Mucosa of rectum (tissue), 2 donors: ENCODE data around the gene ZMYND15.

Experiments
- H3K27ac ChIP-seq, 2 donors: one replicate each; pipeline ENCODE4 v1.7.0; 2013; ENCODE audit warnings: inconsistent platforms in 2 of 2, low read depth in 2 of 2, low read length in 2 of 2
- H3K27me3 ChIP-seq, 2 donors: one replicate each; pipeline ENCODE4 v1.7.0; 2013; ENCODE audit warnings: low read length in 2 of 2; ENCODE audit not compliant: control insufficient read depth in 2 of 2, insufficient read depth in 2 of 2
- H3K36me3 ChIP-seq, 2 donors: one replicate each; pipeline ENCODE4 v1.7.0; 2013; ENCODE audit warnings: low read length in 2 of 2; ENCODE audit not compliant: control insufficient read depth in 2 of 2, insufficient read depth in 2 of 2
- H3K4me1 ChIP-seq, 2 donors: one replicate each; pipeline ENCODE4 v1.7.0; 2013; ENCODE audit warnings: low read length in 2 of 2, mild to moderate bottlenecking in 1 of 2; ENCODE audit not compliant: control insufficient read depth in 2 of 2, insufficient read depth in 2 of 2
- H3K4me3 ChIP-seq, 2 donors: one replicate each; pipeline ENCODE4 v1.7.0; 2013; ENCODE audit warnings: low read length in 2 of 2
- H3K9ac ChIP-seq, 2 donors: one replicate each; pipeline ENCODE4 v1.7.0; 2013; ENCODE audit warnings: low read length in 2 of 2, low read depth in 1 of 2, mild to moderate bottlenecking in 1 of 2
- H3K9me3 ChIP-seq, 2 donors: one replicate each; pipeline ENCODE4 v1.7.0; 2013; ENCODE audit warnings: low read length in 2 of 2; ENCODE audit not compliant: control insufficient read depth in 2 of 2
- donor health status: healthy.
- donor health status: Normal muscosa, but diverticular disease.

The ZMYND15 gene

GRCh38 chr17:4724650-4725049, 15.0 kb upstream of the ZMYND15 start:
- Histone ChIP-seq H3K36me3 (peaks cover 0 to 5% of the 10 kb centered on the region in 2 donors), H3K4me3 (no peak overlapping the region), H3K9me3 (no peaks in the 10 kb centered on the region), H3K9ac (no peak overlapping the region), H3K4me1 (peaks cover 13 to 15% of the 10 kb centered on the region in 2 donors), H3K27ac (no peak overlapping the region), H3K27me3 (no peaks in the 10 kb centered on the region)

GRCh38 chr17:4725646-4726310, 13.9 kb upstream of the ZMYND15 start:
- Histone ChIP-seq H3K4me3 (no peak overlapping the region), H3K4me1 (peaks cover 11 to 16% of the 10 kb centered on the region in 2 donors), H3K27me3 (no peaks in the 10 kb centered on the region), H3K9ac (no peak overlapping the region), H3K27ac (no peak overlapping the region), H3K9me3 (no peaks in the 10 kb centered on the region), H3K36me3 (no peaks in the 10 kb centered on the region)

GRCh38 chr17:4728124-4728523, 11.5 kb upstream of the ZMYND15 start:
- Histone ChIP-seq H3K4me1 (peaks cover 9 to 11% of the 10 kb centered on the region in 2 donors), H3K4me3 (no peak overlapping the region), H3K36me3 (peaks cover 0 to 1% of the 10 kb centered on the region in 2 donors), H3K27me3 (no peaks in the 10 kb centered on the region), H3K9me3 (no peaks in the 10 kb centered on the region), H3K9ac (no peak overlapping the region), H3K27ac (no peak overlapping the region)

- H3K4me1 ChIP-seq = peaks cover 9 to 13% of the 10 kb centered on the region in 2 donors
- no peak overlapping the region for H3K9ac ChIP-seq
Observed at GRCh38 chr17:4733073-4733531, 6.5 kb upstream of the ZMYND15 start.

GRCh38 chr17:4734857-4735475, 4.7 kb upstream of the ZMYND15 start:
- no peak overlapping the region for H3K4me3 ChIP-seq
- H3K9me3 ChIP-seq = no peaks in the 10 kb centered on the region
- no peak overlapping the region for H3K9ac ChIP-seq
- peaks cover 0 to 7% of the 10 kb centered on the region in 2 donors for H3K36me3 ChIP-seq
- H3K4me1 ChIP-seq = peaks cover 15 to 23% of the 10 kb centered on the region in 2 donors
- no peak overlapping the region for H3K27ac ChIP-seq
- H3K27me3 ChIP-seq = no peaks in the 10 kb centered on the region

More at GRCh38 chr17:4733073-4733531, 6.5 kb upstream of the ZMYND15 start:
- Histone ChIP-seq H3K9me3 (no peaks in the 10 kb centered on the region), H3K4me3 (no peak overlapping the region), H3K27me3 (no peaks in the 10 kb centered on the region), H3K27ac (peak overlapping the region in 1 of 2 donors; percentile 61), H3K36me3 (peaks cover 0 to 7% of the 10 kb centered on the region in 2 donors)

GRCh38 chr17:4735876-4736651, 3.6 kb upstream of the ZMYND15 start:
- H3K9me3 ChIP-seq = no peaks in the 10 kb centered on the region
- no peaks in the 10 kb centered on the region for H3K27me3 ChIP-seq
- no peak overlapping the region for H3K9ac ChIP-seq
- no peak overlapping the region for H3K27ac ChIP-seq
- H3K4me3 ChIP-seq = no peak overlapping the region
- H3K4me1 ChIP-seq = peaks cover 17 to 18% of the 10 kb centered on the region in 2 donors
- H3K36me3 ChIP-seq = peaks cover 0 to 7% of the 10 kb centered on the region in 2 donors

GRCh38 chr17:4738136-4739121, 1.2 kb upstream of the ZMYND15 start:
- Histone ChIP-seq H3K27ac (peak overlapping the region; percentile 56 to 65), H3K4me1 (peaks cover 8 to 12% of the 10 kb centered on the region in 2 donors), H3K27me3 (no peaks in the 10 kb centered on the region), H3K4me3 (peak overlapping the region; percentile 76 to 82), H3K36me3 (peaks cover 0 to 5% of the 10 kb centered on the region in 2 donors), H3K9ac (peak overlapping the region; percentile 63 to 74), H3K9me3 (no peaks in the 10 kb centered on the region)

GRCh38 chr17:4740025-4740351, 355 bp downstream of the ZMYND15 start:
- H3K9me3 ChIP-seq = no peaks in the 10 kb centered on the region
- H3K4me1 ChIP-seq = peaks cover 8 to 14% of the 10 kb centered on the region in 2 donors
- peak overlapping the region; percentile 76 to 82 for H3K4me3 ChIP-seq
- H3K9ac ChIP-seq = peak overlapping the region; percentile 63 to 74
- peak overlapping the region in 1 of 2 donors; percentile 65 for H3K27ac ChIP-seq
- peaks cover 0 to 1% of the 10 kb centered on the region in 2 donors for H3K36me3 ChIP-seq
- H3K27me3 ChIP-seq = peaks cover 0 to 5% of the 10 kb centered on the region in 2 donors

- no peak overlapping the region for H3K4me3 ChIP-seq
- no peak overlapping the region for H3K9ac ChIP-seq
- no peaks in the 10 kb centered on the region for H3K9me3 ChIP-seq
- H3K36me3 ChIP-seq = no peaks in the 10 kb centered on the region
- H3K4me1 ChIP-seq = peaks cover 8 to 18% of the 10 kb centered on the region in 2 donors
- H3K27me3 ChIP-seq = peaks cover 0 to 5% of the 10 kb centered on the region in 2 donors
- no peak overlapping the region for H3K27ac ChIP-seq
Observed at GRCh38 chr17:4740584-4740983, 951 bp downstream of the ZMYND15 start.
